GM12872 (cell line): Measurements from ENCODE around the gene EML4.

Experiments used
- TF ChIP-seq, protein P1 (sequence below): IDR thresholded peaks from 3 replicates; pipeline ENCODE4 v1.5.1; 2011; ENCODE audit warnings: low read depth, mild to moderate bottlenecking, low read length, moderate library complexity; ENCODE audit not compliant: insufficient read depth

EML4 gene, protein sequence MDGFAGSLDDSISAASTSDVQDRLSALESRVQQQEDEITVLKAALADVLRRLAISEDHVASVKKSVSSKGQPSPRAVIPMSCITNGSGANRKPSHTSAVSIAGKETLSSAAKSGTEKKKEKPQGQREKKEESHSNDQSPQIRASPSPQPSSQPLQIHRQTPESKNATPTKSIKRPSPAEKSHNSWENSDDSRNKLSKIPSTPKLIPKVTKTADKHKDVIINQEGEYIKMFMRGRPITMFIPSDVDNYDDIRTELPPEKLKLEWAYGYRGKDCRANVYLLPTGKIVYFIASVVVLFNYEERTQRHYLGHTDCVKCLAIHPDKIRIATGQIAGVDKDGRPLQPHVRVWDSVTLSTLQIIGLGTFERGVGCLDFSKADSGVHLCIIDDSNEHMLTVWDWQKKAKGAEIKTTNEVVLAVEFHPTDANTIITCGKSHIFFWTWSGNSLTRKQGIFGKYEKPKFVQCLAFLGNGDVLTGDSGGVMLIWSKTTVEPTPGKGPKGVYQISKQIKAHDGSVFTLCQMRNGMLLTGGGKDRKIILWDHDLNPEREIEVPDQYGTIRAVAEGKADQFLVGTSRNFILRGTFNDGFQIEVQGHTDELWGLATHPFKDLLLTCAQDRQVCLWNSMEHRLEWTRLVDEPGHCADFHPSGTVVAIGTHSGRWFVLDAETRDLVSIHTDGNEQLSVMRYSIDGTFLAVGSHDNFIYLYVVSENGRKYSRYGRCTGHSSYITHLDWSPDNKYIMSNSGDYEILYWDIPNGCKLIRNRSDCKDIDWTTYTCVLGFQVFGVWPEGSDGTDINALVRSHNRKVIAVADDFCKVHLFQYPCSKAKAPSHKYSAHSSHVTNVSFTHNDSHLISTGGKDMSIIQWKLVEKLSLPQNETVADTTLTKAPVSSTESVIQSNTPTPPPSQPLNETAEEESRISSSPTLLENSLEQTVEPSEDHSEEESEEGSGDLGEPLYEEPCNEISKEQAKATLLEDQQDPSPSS

DNA sequence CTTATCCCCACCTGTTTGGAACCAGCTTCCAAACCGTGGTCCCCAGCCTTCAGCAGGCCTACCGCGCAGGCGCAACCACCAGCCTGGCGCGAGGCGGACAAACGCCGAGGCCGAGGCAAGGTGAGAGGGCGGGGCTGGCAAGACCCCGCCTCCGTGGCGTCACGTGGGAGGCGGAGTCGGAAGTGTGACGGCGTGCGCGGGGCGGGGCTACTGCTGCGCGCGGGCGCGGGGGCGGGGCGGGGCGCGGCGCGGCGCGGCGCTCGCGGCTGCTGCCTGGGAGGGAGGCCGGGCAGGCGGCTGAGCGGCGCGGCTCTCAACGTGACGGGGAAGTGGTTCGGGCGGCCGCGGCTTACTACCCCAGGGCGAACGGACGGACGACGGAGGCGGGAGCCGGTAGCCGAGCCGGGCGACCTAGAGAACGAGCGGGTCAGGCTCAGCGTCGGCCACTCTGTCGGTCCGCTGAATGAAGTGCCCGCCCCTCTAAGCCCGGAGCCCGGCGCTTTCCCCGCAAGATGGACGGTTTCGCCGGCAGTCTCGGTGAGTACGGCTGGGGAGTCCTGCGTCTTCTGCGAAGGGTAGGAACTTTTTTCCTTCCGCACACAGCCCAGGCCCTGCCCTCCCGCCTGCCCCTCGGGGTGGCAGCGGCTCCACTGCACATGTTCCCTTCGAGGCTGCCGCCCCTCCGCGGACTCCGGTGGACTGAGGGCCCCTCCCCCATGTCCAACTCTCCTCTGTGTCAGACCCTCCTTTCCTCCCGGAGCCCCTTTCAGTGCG, at the start of gene EML4:
TSS of gene EML4 (plus strand) at position 254 of the 774 bp plus-strand sequence. CDS start at position 513, 259 bp downstream.
- TF ChIP-seq, protein P1, sequence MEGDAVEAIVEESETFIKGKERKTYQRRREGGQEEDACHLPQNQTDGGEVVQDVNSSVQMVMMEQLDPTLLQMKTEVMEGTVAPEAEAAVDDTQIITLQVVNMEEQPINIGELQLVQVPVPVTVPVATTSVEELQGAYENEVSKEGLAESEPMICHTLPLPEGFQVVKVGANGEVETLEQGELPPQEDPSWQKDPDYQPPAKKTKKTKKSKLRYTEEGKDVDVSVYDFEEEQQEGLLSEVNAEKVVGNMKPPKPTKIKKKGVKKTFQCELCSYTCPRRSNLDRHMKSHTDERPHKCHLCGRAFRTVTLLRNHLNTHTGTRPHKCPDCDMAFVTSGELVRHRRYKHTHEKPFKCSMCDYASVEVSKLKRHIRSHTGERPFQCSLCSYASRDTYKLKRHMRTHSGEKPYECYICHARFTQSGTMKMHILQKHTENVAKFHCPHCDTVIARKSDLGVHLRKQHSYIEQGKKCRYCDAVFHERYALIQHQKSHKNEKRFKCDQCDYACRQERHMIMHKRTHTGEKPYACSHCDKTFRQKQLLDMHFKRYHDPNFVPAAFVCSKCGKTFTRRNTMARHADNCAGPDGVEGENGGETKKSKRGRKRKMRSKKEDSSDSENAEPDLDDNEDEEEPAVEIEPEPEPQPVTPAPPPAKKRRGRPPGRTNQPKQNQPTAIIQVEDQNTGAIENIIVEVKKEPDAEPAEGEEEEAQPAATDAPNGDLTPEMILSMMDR = no peak

DNA sequence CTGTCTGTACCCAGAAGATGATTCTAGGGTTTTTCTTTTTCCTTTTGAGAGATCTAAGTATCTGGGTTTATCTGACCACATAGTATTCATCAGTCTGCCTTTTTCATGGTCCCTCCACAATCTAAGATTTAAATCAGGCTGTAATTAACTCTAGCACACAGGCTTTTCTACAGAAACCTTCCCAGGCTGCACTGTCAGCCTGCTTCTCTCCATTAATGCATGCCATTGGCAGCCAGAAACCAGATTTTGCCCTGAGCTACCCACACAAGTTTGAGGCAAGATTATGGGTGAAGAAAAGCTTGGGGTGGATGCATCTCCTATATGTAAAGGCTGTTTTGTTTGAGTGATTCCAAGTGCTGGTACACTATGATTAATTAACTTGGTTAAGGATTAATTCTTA, 45.7 kb upstream of the EML4 start:
- TF ChIP-seq, protein P1 = no peak

DNA sequence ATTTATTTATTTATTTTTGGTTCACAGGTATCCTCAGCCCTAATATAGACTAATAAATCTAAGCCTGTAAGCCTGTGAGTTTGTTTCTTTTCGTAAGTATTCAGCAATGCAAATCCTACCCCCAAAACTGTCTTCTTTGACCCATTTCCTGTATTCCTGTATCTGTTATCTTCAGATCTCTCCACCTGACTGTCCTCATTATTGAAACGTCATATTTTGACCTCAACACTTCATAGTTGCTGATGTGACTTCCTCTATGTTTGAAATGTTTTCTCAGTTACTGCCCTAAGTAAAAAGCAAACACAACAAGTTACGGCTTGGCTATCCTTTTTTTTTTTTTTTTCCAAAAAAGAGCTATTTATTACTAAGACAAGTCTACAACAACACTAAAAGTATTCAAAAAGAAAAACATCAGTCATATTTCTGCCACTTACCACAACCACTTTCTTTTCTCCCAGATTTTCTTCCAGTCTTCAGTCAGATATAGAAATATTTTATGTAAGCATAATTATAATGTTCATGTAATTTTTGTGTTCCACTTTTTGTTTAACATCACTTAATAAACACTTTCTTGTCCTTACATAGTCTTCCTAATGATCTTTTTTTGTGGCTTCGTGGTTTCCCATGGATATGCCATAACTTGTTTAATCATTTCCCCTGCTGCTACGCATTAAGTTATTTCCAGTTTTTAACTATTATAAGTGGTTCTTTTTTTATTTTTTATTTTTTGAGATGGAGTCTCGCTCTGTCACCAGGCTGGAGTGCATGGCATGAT, 45.0 kb upstream of the EML4 start:
- TF ChIP-seq, protein P1 = no peak

DNA sequence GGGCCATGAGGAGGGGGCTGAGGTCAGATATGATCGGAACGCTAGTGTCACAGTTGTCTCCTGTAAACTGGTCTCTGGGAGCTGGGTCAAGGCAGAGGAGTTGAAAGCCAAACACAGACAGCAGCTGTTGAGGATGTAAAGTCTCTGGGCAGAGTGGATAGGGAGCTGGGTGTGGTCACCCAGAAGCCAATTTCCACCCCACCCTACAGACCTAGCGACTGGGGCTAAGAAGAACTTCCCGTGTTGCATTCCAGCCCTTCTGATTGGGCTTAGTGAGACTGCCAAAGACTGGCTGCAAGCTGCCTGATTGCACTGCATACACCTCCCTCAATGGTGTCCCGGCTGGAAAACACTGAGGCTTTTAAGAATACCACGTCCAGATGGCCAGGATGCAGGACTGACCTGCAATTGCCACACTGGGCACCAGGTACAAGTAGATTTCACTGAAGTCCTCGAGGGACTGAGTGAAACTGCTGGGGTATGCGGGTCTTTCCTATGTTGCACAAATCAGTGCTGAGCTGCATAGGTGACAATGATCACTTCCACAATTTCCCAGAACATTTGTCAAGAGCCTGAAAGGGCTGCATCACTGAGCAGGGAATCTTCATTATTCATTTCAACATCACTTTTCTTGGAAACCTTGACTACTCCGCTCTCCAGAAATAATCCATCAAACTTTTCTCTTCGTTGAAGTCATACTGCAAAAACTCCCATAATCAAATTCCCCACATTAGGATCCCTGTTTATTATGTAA, 43.1 kb upstream of the EML4 start:
- TF ChIP-seq, protein P1 = no peak

DNA sequence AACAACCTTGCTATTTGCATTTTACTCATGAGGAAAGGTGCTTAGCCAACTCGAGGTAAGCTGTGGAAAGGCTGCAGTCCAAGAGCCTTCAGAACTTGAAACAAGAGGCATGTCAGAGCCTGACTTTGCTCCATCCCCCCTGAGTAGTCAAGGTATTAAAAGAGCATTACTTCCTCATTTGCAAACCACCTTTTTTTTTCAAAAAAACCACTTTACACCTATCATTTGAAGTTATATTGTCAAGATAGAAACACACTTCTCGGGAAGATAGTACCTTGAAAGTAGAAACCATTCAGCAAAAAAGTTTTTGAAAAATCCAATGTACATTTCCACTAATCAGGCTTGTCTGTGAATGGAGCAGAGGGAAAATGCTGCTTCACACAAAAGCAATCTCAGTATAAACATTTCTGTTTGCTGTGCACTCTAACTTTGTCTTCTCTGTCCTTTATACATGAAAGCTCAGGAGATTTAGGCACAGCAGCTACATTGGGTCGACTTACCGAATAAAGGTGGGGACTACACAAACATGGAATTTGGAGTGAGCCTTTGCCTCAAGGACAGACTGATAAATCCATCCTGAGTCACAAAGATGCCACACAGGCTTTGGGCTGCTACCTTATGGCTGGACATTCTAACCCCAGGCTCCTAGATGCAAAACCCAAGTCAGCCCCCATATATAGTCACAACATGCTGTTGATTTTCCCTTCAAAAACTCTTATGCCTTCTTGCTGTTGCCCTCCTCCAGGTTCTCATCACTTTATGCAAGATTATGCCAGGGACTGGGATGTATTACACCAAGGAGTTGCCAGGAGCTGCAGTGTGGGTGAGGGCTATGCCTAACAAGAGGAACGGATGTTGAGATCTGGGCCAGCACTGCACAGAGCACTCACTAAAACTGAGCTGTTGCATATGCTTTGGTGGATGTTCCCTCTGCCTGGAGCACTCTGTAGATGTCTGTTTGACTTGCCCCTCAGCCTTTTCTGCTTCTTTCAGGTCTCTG, 41.4 kb upstream of the EML4 start:
- TF ChIP-seq, protein P1 = no peak
